ENCODE results near the gene GATA6. TPM values are rescaled to one million over a fixed set of nuclear protein-coding genes. Genes with fewer than 3 reads are reported as not detected.

The GATA6 gene
- total RNA-seq, 1 donor from 2014 or later, result 56.0 TPM

GRCh38 chr18:22164337-22165048 lies 4.9 kb upstream of the GATA6 start:
- intact Hi-C loops (cut with DNase I), result loop anchor here (5.0 to 10.0 kb wide), 3 partner anchors 167 to 250 kb away; no protein-coding TSS in a partner anchor
- DNase-seq, result no peak
- no peak for ATAC-seq (ENCODE audit: poor library complexity)

GRCh38 chr18:22165049-22165602 lies 4.3 kb upstream of the GATA6 start:
- intact Hi-C loops (cut with DNase I), result loop anchor here (5.0 to 10.0 kb wide), 3 partner anchors 168 to 250 kb away; no protein-coding TSS in a partner anchor
- no peak for DNase-seq

GRCh38 chr18:22165603-22166068 lies 3.8 kb upstream of the GATA6 start:
- DNase-seq, result no peak

More at GRCh38 chr18:22165049-22165602, 4.3 kb upstream of the GATA6 start:
- ATAC-seq (ENCODE audit: poor library complexity), result no peak

GRCh38 chr18:22166069-22166950 lies 3.1 kb upstream of the GATA6 start:
- ATAC-seq (ENCODE audit: poor library complexity) (peak; percentile 19), DNase-seq (peak; percentile 76)
- intact Hi-C loops (cut with DNase I), result loop anchor here (5.0 to 10.0 kb wide), 3 partner anchors 169 to 252 kb away; no protein-coding TSS in a partner anchor

More at GRCh38 chr18:22165603-22166068, 3.8 kb upstream of the GATA6 start:
- intact Hi-C loops (cut with DNase I), result loop anchor here (5.0 to 10.0 kb wide), 3 partner anchors 168 to 251 kb away; no protein-coding TSS in a partner anchor
- ATAC-seq (ENCODE audit: poor library complexity), result no peak

- ATAC-seq (ENCODE audit: poor library complexity) (peak; percentile 4), DNase-seq (peak; percentile 59)
- intact Hi-C loops (cut with DNase I), result loop anchor here (5.0 to 10.0 kb wide), 3 partner anchors 170 to 252 kb away; no protein-coding TSS in a partner anchor
Measured at GRCh38 chr18:22167091-22167470, 2.3 kb upstream of the GATA6 start.

- DNase-seq (no peak), ATAC-seq (ENCODE audit: poor library complexity) (no peak)
- intact Hi-C loops (cut with DNase I), result loop anchor here (2.0 to 10.0 kb wide), 4 partner anchors 170 to 393 kb away; no protein-coding TSS in a partner anchor
Measured at GRCh38 chr18:22167471-22168241, 1.7 kb upstream of the GATA6 start.

GRCh38 chr18:22168360-22168921 lies 948 bp upstream of the GATA6 start:
- ATAC-seq (ENCODE audit: poor library complexity) (peak; percentile 8), DNase-seq (no peak)
- intact Hi-C loops (cut with DNase I), result loop anchor here (2.0 to 10.0 kb wide), 4 partner anchors 171 to 392 kb away; no protein-coding TSS in a partner anchor

GRCh38 chr18:22169889-22170420 lies 566 bp downstream of the GATA6 start:
- DNase-seq, result no peak
- intact Hi-C loops (cut with DNase I), result loop anchor here (2.0 to 10.0 kb wide), 5 partner anchors 97 to 391 kb away; no protein-coding TSS in a partner anchor
- peak; percentile 2 for ATAC-seq (ENCODE audit: poor library complexity)

GRCh38 chr18:22170421-22171257 lies 1.2 kb downstream of the GATA6 start:
- DNase-seq (peak; percentile 80), ATAC-seq (ENCODE audit: poor library complexity) (peak; percentile 8)
- intact Hi-C loops (cut with DNase I), result loop anchor here (5.0 kb wide), 1 partner anchor 97 kb away; no protein-coding TSS in a partner anchor

- intact Hi-C loops (cut with DNase I), result loop anchor here (5.0 kb wide), 1 partner anchor 96 kb away; no protein-coding TSS in a partner anchor
- no peak for DNase-seq
- ATAC-seq (ENCODE audit: poor library complexity), result no peak
Measured at GRCh38 chr18:22171258-22172119, 2.1 kb downstream of the GATA6 start.

- DNase-seq (peak; percentile 69), ATAC-seq (ENCODE audit: poor library complexity) (no peak)
- intact Hi-C loops (cut with DNase I), result loop anchor here (5.0 kb wide), 1 partner anchor 95 kb away; no protein-coding TSS in a partner anchor
Measured at GRCh38 chr18:22172120-22172582, 2.8 kb downstream of the GATA6 start.

GRCh38 chr18:22172594-22173049 lies 3.2 kb downstream of the GATA6 start:
- ATAC-seq (ENCODE audit: poor library complexity) (no peak), DNase-seq (no peak)
- intact Hi-C loops (cut with DNase I), result loop anchor here (5.0 kb wide), 1 partner anchor 95 kb away; no protein-coding TSS in a partner anchor

- ATAC-seq (ENCODE audit: poor library complexity) (no peak), DNase-seq (no peak)
- intact Hi-C loops (cut with DNase I), result loop anchor here (5.0 kb wide), 1 partner anchor 94 kb away; no protein-coding TSS in a partner anchor
Measured at GRCh38 chr18:22173221-22173927, 4.0 kb downstream of the GATA6 start.

GRCh38 chr18:22173928-22174301 lies 4.5 kb downstream of the GATA6 start:
- ATAC-seq (ENCODE audit: poor library complexity) (no peak), DNase-seq (no peak)

More at GRCh38 chr18:22173928-22174301, 4.5 kb downstream of the GATA6 start:
- intact Hi-C loops (cut with DNase I), result loop anchor here (5.0 kb wide), 1 partner anchor 93 kb away; no protein-coding TSS in a partner anchor
